Transverse colon (tissue), 4 donors: ENCODE data around the gene GRHPR.

Experiments
- CTCF ChIP-seq, 5 experiments: fragments of 200-600 bp in 3 of 5; fragments of 450-650 bp in 2 of 5; sonication (generic) in 3 of 5; IDR thresholded peaks; 1 replicate in 2 of 5; 2 replicates in 3 of 5; pipeline ENCODE4 v1.5.1; 2016 to 2017; ENCODE audit warnings: antibody characterized with exemption in 5 of 5, inconsistent platforms in 3 of 5, mild to moderate bottlenecking in 2 of 5, moderate library complexity in 1 of 5
- EP300 ChIP-seq: sonication (generic); formaldehyde crosslinking; IDR thresholded peaks from one replicate; pipeline ENCODE4 v1.6.1; 2017; ENCODE audit warnings: antibody characterized with exemption, low read depth
- POLR2A ChIP-seq: fragments of 450-650 bp; IDR thresholded peaks from one replicate; pipeline ENCODE4 v1.6.1; 2016; ENCODE audit warnings: antibody characterized with exemption, mild to moderate bottlenecking, moderate library complexity
- POLR2AphosphoS5 ChIP-seq, 3 donors: sonication (generic); formaldehyde crosslinking; IDR thresholded peaks; one replicate each; pipeline ENCODE4 v1.6.1; 2016; ENCODE audit warnings: antibody characterized with exemption in 3 of 3

- no peak for TF ChIP-seq CTCF (IDR thresholded peaks at IDR 0.05)
- no peak for TF ChIP-seq EP300
- no peak for TF ChIP-seq POLR2AphosphoS5 (IDR thresholded peaks at IDR 0.05)
- no peak for TF ChIP-seq POLR2A
Measured at GRCh38 chr9:37443566-37443965, 21.1 kb downstream of the GRHPR start.
